ENCODE data around the gene LRRC43.

Gene LRRC43

GRCh38 chr12:122243965-122244364 is 61.0 kb downstream of the LRRC43 start:
- H3K4me3 Mint-ChIP-seq = no peak overlapping the region
- peaks cover 38% of the 10 kb centered on the region for H3K36me3 Mint-ChIP-seq (ENCODE audit: low read depth)
- H3K27me3 Mint-ChIP-seq (ENCODE audit: low read depth, poor library complexity) = peaks cover 3% of the 10 kb centered on the region
- no peak for DNase-seq
- H3K9me3 Mint-ChIP-seq = no peaks in the 10 kb centered on the region
- H3K4me1 Mint-ChIP-seq = no peaks in the 10 kb centered on the region
- no peak for TF ChIP-seq CTCF (IDR thresholded peaks at IDR 0.05)
- peak overlapping the region; percentile 36 for H3K27ac Mint-ChIP-seq

DNA sequence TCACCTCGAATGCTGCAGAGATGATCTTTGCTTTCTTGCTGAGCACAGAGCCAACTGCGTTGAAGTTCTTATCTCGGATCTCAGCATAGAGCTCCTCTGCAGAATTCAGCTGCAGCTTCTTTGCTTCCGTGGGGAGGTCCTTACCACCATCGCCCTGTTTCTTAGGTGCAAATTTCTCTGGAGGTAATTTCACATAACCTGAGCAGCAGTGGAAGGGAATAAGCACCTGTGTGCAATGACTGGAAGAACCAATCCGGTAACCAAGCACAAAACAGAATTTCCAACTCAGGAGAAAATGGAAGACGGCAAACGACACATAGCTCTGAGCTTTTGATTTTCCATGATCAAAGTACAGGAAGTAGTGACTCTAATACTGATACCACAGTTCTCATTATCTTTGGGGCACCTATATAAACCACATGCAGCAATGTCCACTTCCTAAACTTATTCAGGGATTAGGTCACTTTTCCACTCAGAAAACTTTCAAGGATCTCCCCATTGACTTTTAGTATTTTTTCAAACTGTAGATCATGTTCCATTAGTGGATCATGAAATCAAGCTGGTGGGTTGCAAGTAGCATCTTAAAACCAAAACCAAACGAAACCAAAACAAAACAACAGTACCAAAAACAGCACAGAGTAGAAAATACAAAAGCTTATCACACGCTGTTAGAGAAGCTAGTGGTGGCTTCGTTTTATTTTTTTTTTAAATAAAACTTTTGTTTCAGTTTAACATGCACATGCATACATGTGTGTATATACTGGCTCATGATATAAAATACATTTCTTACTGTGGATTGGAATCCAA is 61.8 kb downstream of the LRRC43 start:
- H3K27me3 Mint-ChIP-seq (ENCODE audit: low read depth, poor library complexity) = peaks cover 3% of the 10 kb centered on the region
- DNase-seq = no peak
- H3K4me3 Mint-ChIP-seq = no peak overlapping the region
- TF ChIP-seq CTCF (IDR thresholded peaks at IDR 0.05) = no peak
- H3K9me3 Mint-ChIP-seq = no peaks in the 10 kb centered on the region
- H3K27ac Mint-ChIP-seq = peak overlapping the region; percentile 86
- H3K36me3 Mint-ChIP-seq (ENCODE audit: low read depth) = peaks cover 35% of the 10 kb centered on the region
- no peaks in the 10 kb centered on the region for H3K4me1 Mint-ChIP-seq

- H3K27me3 Mint-ChIP-seq (ENCODE audit: low read depth, poor library complexity) = peaks cover 2% of the 10 kb centered on the region
- H3K9me3 Mint-ChIP-seq = no peaks in the 10 kb centered on the region
- H3K27ac Mint-ChIP-seq = no peak overlapping the region
- DNase-seq = no peak
- peaks cover 30% of the 10 kb centered on the region for H3K36me3 Mint-ChIP-seq (ENCODE audit: low read depth)
- no peak for TF ChIP-seq CTCF (IDR thresholded peaks at IDR 0.05)
- H3K4me3 Mint-ChIP-seq = no peak overlapping the region
- H3K4me1 Mint-ChIP-seq = no peaks in the 10 kb centered on the region
These were observed 62.6 kb downstream of the LRRC43 start for GRCh38 chr12:122245553-122245952.

DNA sequence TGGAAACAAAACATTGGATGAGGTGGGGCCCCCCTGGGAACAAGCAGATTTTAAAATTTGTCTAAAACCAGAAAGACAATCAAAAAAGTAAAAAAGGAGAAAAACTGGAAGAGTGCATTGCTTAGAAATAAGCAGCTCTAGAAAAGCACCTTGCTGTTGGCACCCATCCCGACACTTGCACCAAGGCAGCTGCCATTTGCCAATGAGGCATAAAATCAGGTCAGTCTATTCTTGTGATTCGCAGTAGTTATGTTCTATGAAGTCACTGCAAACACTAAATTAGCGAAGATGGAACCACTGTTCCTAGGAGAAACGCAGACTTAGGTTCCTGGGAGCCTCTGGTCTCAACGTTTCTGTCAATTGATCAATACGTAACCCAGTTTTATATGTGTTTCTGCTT is 67.1 kb downstream of the LRRC43 start:
- Mint-ChIP-seq H3K27ac (no peak overlapping the region), H3K4me1 (no peaks in the 10 kb centered on the region), H3K4me3 (no peak overlapping the region), H3K9me3 (no peaks in the 10 kb centered on the region), H3K36me3 (ENCODE audit: low read depth) (peaks cover 20% of the 10 kb centered on the region), H3K27me3 (ENCODE audit: low read depth, poor library complexity) (peaks cover 3% of the 10 kb centered on the region)
- DNase-seq = no peak
- TF ChIP-seq CTCF (IDR thresholded peaks at IDR 0.05) = no peak

DNA sequence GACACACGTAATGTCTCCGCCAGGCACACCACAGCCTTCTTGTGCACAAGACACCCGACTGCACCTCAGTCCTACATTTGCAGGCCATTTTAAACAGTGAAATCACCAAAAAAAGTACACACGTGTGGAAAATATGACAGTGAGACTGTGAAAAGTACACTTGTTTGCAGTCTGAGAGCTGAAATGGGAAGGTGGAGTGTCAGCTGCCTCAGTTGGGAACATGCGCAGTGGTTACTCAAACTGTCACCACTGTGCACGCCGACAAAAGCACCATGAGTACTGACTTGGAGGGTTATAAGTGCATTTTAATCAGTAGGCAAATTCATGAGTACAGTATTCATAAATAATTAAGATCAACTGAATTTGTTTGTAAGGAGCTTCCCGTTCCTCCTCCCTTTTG is 67.6 kb downstream of the LRRC43 start:
- Mint-ChIP-seq H3K4me3 (no peak overlapping the region), H3K4me1 (no peaks in the 10 kb centered on the region), H3K36me3 (ENCODE audit: low read depth) (peaks cover 21% of the 10 kb centered on the region), H3K27ac (no peak overlapping the region), H3K27me3 (ENCODE audit: low read depth, poor library complexity) (peaks cover 3% of the 10 kb centered on the region), H3K9me3 (no peaks in the 10 kb centered on the region)
- TF ChIP-seq CTCF (IDR thresholded peaks at IDR 0.05) = no peak
- DNase-seq = no peak
